ENCODE results near the gene HTR6.

The HTR6 gene

DNA sequence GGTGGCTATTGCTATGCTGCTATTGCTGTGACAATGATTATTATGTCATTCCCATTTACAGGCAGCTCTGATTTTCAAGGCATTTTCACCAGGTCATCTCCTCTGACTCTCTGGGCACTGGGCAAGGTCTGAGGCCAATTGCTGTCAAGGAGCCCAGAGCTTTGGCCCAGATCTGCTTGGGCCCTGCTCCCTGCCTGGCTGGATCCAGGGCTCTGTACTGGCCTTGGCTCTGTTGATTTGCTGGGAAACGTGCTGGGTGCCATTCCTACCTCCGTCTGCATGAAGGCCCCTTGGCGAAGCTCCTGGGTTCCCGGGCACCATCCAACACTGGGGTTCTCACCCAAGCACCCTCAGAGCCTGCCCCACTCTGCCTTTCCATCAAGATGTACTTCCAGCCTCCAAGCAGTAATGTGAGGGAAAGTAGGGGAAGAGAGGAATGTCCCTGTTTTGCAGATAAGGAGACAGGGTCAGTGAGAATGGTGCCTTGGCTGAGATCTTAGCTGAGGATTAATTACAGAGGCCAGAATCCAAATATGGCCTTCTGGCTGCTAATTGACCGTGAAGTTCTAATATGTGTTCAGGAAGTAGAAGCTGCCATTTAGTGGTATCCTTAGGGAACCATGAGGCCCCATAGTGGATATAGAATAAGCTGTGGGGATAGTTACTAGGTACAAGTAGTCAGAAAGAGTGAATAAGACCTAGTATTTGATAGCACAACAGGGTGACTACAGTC is 63.9 kb downstream of the HTR6 start:
- no peak for DNase-seq

DNA sequence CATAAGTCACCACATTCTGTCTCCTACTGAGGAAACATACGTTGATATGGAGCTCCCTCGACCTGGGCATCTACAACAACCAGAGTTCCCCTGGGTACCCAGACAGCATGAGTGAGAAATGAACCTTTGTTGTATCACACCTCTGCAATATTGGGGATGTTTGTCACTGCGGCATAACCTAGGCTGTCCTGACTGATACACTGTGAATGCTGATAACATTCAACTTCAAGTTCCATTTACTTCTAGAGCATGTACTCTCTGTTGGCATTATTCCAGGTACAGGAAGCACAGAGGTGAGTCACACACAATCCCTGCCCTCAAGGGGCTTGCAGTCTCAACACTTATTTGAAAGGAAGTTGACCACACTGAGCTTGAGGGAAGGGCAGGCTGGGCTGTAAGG is 65.6 kb downstream of the HTR6 start:
- no peak for DNase-seq

Measured in stimulated activated CD4-positive, alpha-beta T cell treated with anti-CD3 and anti-CD28 coated beads, Interleukin-4, amount 100 ng/mL, for 1 hour (primary cell).